ENCODE measurements around the gene AP3S1. TPM values are rescaled to one million over a fixed set of nuclear protein-coding genes. Genes with fewer than 3 reads are reported as not detected.
"Not testable (repeated sequence)": the region's sequence is repeated elsewhere in the genome, so short reads cannot be mapped to it uniquely, and the experiment has no call there.

The AP3S1 gene
- total RNA-seq, 1 donor from 2014 or later, result 107 TPM

- no peak for DNase-seq (ENCODE audit: low spot score)
These were observed 27.6 kb downstream of the AP3S1 start for GRCh38 chr5:115869256-115869795.

DNA sequence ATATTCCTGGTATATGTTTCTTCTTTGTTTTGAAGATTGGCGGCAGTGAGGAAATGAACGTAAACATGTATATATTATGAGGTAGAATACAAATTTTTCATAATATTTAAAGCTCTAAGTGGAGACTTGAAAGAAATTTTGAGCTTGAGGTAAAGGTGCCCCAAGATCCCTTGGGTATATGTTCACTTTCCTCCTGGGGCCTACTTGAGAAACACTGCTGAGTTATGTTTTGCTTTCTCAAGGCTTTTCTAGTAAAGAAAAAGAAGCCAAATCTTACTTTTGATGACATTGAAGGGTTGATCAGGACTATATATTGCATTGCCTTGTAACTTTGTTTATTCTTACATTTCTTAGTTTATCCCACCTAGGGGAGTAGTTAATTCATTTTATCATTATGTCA, 30.7 kb downstream of the AP3S1 start:
- no peak for DNase-seq (ENCODE audit: low spot score)

DNA sequence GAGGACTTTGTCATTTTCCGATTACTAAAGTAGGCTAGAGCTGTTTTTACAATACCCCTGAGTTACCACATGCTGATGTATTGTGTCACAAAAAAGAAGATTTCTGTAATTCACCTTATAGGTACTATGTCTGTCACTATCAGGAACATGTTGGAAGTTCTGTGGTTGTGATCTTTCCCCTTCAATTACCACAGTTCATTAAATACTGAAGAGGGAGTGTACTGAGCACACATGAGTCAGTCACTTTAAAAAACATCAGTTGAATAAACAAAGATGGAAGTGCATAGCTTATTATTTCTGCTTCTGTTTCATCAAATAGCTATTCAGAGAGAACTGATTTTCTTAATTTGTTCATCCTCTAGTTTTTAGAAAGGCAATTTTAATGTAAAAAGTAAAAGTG, 31.7 kb downstream of the AP3S1 start:
- DNase-seq (ENCODE audit: low spot score), result no peak

DNA sequence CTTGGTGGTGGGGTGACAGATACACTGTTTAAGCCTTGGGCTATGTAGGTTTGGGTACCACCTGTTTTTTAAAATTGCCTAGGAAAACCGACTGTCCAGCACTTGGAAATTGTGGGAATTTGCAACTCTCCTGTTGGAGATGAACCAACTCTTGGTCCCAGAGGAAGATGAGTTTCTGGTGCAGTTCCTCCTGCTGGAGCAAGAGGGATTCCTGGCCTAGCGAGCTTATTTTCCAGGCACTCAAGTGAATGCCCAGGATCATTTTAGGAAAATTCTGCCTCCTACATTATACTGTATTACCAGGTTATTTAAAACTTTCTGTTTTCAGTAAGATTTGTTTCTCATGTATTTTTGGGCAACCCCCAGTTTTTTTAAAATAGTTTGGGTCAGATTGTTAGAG, 33.7 kb downstream of the AP3S1 start:
- DNase-seq (ENCODE audit: low spot score), result no peak

DNA sequence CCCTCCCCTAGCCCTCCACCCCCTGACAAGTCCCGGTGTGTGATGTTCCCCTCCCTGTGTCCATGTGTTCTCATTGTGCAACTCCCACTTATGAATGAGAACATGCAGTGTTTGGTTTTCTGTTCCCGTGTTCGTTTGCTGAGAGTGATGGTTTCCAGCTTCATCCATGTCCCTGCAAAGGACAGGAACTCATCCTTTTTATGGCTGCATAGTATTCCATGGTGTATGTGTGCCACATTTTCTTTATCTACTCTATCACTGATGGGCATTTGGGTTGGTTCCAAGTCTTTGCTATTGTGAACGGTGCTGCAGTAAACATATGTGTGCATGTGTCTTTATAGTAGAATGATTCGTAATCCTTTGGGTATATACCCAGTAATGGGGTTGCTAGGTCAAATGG, 35.6 kb downstream of the AP3S1 start:
- not testable (repeated sequence) for DNase-seq (ENCODE audit: low spot score)

DNA sequence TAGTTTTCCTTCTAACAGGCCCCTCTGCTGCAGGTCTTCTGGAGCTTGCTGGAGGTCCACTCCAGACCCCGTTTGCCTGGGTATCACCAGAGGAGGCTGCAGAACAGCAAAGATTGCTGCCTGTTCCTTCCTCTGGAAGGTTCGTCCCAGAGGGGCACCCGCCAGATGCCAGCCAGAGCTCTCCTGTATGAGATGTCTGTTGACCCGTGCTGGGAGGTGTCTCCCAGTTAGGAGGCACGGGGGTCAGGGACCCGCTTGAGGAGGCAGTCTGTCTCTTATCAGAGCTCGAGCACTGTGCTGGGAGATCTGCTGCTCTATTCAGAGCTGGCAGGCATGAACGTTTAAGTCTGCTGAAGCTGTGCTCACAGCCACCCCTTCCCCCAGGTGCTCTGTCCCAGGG, 40.7 kb downstream of the AP3S1 start:
- DNase-seq (ENCODE audit: low spot score), result not testable (repeated sequence)

DNA sequence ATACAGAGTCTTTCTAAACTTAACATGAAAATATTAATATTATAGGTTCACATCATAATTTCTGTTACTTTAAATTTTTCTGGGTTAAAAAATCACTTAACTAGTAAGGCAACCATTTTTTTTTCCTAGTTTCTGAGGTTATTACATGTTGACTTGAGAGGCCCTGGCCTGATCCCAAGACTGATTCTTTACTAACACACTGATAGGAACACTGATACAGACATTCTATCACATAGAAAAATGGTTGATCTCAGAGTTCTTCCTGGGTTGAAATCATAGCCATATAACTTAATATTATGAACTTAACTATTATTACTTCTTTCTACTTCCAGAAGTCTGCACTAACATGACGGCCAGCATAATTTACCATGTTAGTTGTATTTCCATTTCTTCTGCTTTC, 43.0 kb downstream of the AP3S1 start:
- DNase-seq (ENCODE audit: low spot score), result no peak

GRCh38 chr5:115885208-115885607, 43.5 kb downstream of the AP3S1 start:
- DNase-seq (ENCODE audit: low spot score), result not testable (repeated sequence)

DNA sequence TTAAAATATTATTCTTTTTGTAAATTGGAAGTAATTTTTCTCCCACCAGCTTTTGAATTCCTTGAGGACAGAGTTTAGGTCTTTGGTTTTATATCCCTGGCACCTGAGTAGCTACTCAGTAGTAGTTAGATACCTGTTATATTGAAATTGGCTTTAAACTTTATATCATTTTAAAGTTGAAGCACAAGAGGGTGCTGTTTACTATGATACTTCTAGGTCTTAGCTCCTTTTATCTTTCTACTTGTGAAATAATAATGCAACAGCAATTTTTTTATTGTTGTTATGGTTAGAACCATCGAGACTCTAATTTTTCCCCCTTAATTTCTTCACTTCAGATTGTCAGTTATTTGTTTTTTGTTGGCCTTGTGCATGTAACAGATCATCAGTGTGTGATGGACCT, 46.3 kb downstream of the AP3S1 start:
- no peak for DNase-seq (ENCODE audit: low spot score)

- no peak for DNase-seq (ENCODE audit: low spot score)
These were observed 50.3 kb downstream of the AP3S1 start for GRCh38 chr5:115892021-115892420.

GRCh38 chr5:115894342-115894741, 52.6 kb downstream of the AP3S1 start:
- DNase-seq (ENCODE audit: low spot score), result no peak

- no peak for DNase-seq (ENCODE audit: low spot score)
These were observed 54.1 kb downstream of the AP3S1 start for GRCh38 chr5:115895821-115896220.

DNA sequence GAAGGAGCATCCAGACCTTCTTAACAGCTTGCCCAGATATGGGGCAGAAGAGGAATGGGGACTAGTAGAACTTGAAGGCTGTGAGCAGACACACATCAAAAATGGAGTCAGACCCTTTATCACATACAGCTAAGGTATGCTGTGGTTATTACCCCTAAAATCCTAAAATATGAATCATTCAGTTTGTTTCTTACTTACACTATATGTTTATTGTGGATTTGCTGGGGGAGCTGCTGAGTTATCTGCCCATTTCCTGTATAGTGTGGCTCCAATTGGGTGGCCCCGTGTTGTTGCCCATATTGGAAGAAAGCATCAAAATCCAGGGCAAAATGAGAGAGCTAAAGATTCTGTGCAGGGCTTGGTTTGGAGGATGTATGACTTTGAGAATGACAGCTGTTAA, 56.9 kb downstream of the AP3S1 start:
- DNase-seq (ENCODE audit: low spot score), result no peak

- no peak for DNase-seq (ENCODE audit: low spot score)
These were observed 65.4 kb downstream of the AP3S1 start for GRCh38 chr5:115907177-115907576.

DNA sequence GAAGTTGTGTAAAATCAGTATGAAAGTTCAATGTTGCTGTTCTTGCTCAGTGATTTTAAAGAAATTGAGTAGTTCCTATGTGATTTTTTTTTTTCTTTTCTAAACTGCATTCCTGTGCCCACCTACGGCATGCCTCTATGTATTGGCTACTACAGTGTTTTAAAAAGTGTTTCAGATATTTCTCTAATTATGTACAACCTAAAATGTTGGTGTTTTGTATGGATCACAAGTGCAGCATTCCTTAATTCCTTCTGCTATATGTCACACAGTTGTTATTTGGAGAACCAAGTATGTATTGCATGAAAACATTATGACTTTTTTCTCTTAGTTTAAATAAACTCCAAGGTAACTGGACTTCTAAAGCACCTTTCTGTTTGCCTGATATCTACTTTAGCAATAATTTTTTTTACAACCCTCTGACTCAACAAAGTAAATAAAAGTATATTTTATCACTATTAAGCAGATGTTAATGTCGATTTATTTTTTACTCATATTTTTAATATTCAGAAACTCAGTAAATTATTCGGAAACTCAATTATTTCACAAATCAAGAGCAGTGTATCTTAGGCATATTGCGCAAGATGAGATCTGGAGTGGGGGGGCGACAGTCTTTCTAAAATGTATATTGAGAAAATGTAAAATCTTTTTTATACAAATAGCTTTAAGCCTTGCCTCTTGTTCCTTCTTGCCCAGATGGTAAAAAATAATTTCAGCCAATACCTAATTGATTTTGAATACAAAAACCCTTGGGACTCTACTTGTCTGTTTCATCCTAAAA, 72.1 kb downstream of the AP3S1 start:
- DNase-seq (ENCODE audit: low spot score), result not testable (repeated sequence)

DNA sequence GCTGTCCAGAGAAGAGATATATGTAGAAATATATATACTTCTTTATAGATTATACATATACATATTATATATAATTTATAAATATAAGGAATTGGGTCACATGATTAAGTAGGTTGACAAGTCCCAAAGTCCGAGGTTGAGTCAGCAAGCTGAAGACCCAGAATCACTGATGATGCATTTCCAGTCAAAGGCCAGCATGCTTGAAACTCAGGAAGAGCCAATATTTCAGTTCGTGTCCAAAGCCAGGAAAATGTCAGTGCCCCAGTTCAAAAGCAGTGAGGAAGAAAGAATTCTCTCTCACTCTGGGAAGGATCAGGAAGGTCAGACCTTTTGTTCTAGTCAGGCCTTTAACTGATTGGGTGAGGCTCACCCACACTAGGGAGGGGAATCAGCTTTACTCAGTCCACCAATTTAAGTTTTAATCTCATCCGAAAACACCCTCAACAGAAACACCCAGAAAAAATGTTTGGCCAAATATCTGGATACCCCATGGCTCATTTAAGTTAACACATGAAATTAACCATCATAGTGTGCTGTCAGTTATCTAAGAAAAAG, 78.5 kb downstream of the AP3S1 start:
- DNase-seq (ENCODE audit: low spot score), result no peak

DNA sequence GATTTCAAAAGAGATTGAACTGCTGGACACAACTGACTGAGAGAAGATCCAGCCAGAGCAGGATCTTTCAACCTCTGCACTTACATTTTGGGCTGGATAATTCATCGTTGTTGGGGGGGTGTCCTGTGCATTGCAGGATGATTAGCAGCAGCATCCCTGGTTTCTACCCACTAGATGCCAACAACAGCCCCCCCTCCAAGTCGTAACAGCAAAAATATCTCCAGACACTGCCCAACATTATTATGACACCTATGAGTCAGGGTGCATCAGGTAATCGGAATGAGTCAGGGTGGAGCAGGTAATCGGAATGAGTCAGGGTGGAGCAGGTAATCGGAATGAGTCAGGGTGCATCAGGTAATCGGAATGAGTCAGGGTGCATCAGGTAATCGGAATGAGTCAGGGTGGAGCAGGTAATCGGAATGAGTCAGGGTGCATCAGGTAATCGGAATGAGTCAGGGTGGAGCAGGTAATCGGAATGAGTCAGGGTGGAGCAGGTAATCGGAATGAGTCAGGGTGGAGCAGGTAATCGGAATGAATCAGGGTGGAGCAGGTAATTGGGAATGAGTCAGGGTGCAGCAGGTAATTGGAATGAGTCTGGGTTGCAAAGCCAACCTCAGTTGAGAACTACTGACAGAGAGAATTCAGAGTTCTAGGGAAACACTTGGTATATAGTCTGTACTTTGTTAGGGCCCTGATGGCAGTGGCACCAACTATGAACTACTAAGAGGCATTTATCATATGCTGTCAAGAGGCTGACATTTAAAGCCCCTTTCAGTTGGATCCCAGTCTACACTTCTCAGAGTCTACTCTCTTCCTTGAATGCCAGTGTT, 87.1 kb downstream of the AP3S1 start:
- not testable (repeated sequence) for DNase-seq (ENCODE audit: low spot score)

DNA sequence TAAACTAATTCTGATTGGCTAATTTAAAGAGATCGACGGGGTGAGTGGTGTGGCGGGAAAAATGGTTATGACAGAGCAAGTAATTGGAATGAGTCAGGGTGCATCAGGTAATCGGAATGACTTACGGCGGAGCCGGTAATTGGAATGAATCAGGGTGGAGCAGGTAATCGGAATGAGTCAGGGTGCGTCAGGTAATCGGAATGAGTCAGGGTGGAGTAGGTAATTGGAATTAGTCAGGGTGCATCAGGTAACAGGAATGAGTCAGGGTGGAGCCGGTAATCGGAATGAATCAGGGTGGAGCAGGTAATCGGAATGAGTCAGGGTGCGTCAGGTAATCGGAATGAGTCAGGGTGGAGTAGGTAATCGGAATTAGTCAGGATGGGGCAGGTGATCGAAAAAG, 88.4 kb downstream of the AP3S1 start:
- DNase-seq (ENCODE audit: low spot score), result not testable (repeated sequence)

DNA sequence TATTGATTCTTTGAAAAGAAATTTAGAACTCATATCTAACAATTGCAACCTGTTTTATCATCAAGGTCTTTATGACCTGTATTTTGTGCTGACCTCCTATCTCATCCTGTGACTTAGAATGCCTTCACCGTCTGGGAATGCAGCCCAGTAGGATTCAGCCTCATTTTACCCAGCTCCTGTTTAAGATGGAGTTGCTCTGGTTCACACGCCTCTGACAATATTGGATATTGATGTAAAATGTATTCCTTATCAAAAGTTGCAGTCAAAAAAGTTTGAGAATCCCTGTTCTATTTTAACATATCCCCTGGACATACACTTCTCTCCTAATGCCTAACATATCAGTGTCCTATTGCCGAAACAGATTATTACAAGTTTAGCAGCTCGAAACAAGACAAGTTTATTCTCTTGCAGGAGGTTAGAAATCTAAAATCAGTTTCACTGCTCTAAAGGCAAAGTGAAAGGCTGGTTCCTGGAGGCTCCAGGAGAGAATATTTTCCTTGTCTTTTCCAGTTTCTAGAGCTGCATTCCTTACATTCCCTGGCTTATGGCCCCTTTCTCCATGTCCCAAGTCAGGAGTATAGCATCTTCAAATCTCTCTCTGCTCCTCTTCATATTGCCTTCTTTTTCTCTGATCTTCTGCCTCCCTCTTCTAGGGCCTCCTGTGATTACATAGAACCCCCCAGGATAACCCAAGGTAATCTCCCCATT, 89.0 kb downstream of the AP3S1 start:
- DNase-seq (ENCODE audit: low spot score), result no peak

GRCh38 chr5:115932991-115933390, 91.3 kb downstream of the AP3S1 start:
- DNase-seq (ENCODE audit: low spot score), result no peak

GRCh38 chr5:115934388-115934974, 92.7 kb downstream of the AP3S1 start:
- no peak for DNase-seq (ENCODE audit: low spot score)

Data from mesenteric fat pad (tissue), 1 donor.